NB4 (cell line): Measurements from ENCODE around the gene MIEN1.

ENCODE experiments used
- DNase-seq: peaks from one replicate; pipeline ENCODE4 v3.0.0; 2010; ENCODE audit warnings: low read depth
- H3K4me3 ChIP-seq: one replicate; pipeline ENCODE4 v1.5.1; 2011; ENCODE audit warnings: mild to moderate bottlenecking, low read depth, low read length, moderate library complexity
- CTCF ChIP-seq: IDR thresholded peaks from one replicate; pipeline ENCODE4 v1.5.1; 2012; ENCODE audit warnings: low read depth, low read length
- MAX ChIP-seq: IDR thresholded peaks from 2 replicates; pipeline ENCODE4 v1.6.1; 2011; ENCODE audit warnings: low read depth, low read length
- MYC ChIP-seq: IDR thresholded peaks from 2 replicates; pipeline ENCODE4 v1.6.1; 2011; ENCODE audit warnings: low read depth, low read length
- POLR2A ChIP-seq: IDR thresholded peaks from 2 replicates; pipeline ENCODE4 v1.6.1; 2011; ENCODE audit warnings: mild to moderate bottlenecking; ENCODE audit not compliant: insufficient read length; ENCODE audit errors: extremely low read depth

MIEN1 gene

GRCh38 chr17:39696731-39697130, 33.6 kb downstream of the MIEN1 start:
- no peak for DNase-seq
- TF ChIP-seq MAX (no peak), CTCF (no peak), POLR2A (no peak), MYC (no peak)
- H3K4me3 ChIP-seq, result no peak overlapping the region

- H3K4me3 ChIP-seq, result no peak overlapping the region
- DNase-seq, result no peak
- no peak for TF ChIP-seq MYC
- no peak for TF ChIP-seq MAX
- no peak for TF ChIP-seq CTCF
- TF ChIP-seq POLR2A, result no peak
These were observed 35.2 kb downstream of the MIEN1 start for GRCh38 chr17:39695089-39695474.

- no peak overlapping the region for H3K4me3 ChIP-seq
- no peak for DNase-seq
- TF ChIP-seq POLR2A (no peak), CTCF (no peak)
These were observed 35.7 kb downstream of the MIEN1 start for GRCh38 chr17:39694593-39694992.

- peak overlapping the region; percentile 82 for H3K4me3 ChIP-seq
- TF ChIP-seq MYC (no peak), CTCF (no peak), MAX (no peak), POLR2A (no peak)
- no peak for DNase-seq
These were observed 41.4 kb downstream of the MIEN1 start for GRCh38 chr17:39688945-39689344.

GRCh38 chr17:39688475-39688835, 41.9 kb downstream of the MIEN1 start:
- TF ChIP-seq POLR2A (no peak), CTCF (no peak), MAX (no peak), MYC (no peak)
- DNase-seq, result no peak
- peak overlapping the region; percentile 82 for H3K4me3 ChIP-seq
